Activated T-helper 1 cell treated with anti-CD3 and anti-CD28 coated beads, Interleukin-12 subunit alpha, Interleukin-12 subunit beta, Interleukin-2, Interleukin-4 antibody, amounts not matched to agents 30 ng/mL and 10 ng/mL and 1 ng/mL, durations not matched to agents 14 hours and 24 hours and 36 hours (primary cell): ENCODE measurements around the gene ANAPC13. TPM values are rescaled to one million over a fixed set of nuclear protein-coding genes. Genes with fewer than 3 reads are reported as not detected.

Experiments
- DNase-seq: peaks from one replicate; pipeline ENCODE4 v3.0.0; 2021; ENCODE audit warnings: low spot score
- H3K27ac Mint-ChIP-seq: one replicate; pipeline ENCODE4 v1.8.0; 2021; ENCODE audit warnings: mild to moderate bottlenecking, mixed read lengths
- H3K27me3 Mint-ChIP-seq: one replicate; pipeline ENCODE4 v1.8.0; 2022; ENCODE audit warnings: mild to moderate bottlenecking, moderate library complexity, mixed read lengths; ENCODE audit not compliant: insufficient read depth
- H3K36me3 Mint-ChIP-seq: one replicate; pipeline ENCODE4 v1.8.0; 2021; ENCODE audit warnings: low read depth, mixed read lengths
- H3K4me1 Mint-ChIP-seq: one replicate; pipeline ENCODE4 v1.8.0; 2021; ENCODE audit warnings: low read depth, mixed read lengths
- H3K4me3 Mint-ChIP-seq: one replicate; pipeline ENCODE4 v1.8.0; 2021; ENCODE audit warnings: mild to moderate bottlenecking, moderate library complexity, mixed read lengths
- H3K9me3 Mint-ChIP-seq: one replicate; pipeline ENCODE4 v1.8.0; 2021; ENCODE audit warnings: mixed read lengths
- intact Hi-C: fragments of 100-400 bp; cut with micrococcal nuclease; formaldehyde crosslinking; loops from one replicate; pipeline ENCODE4 v1.15.1; 2024
- total RNA-seq: library from RNA; stranded (reverse); gene quantifications from 2 replicates; pipeline ENCODE4 v1.2.3, GENCODE V29; 2022

ANAPC13 gene
- total RNA-seq, 1 donor from 2014 or later, result 26.8 TPM

- no peaks in the 10 kb centered on the region for H3K4me1 Mint-ChIP-seq
- no peaks in the 10 kb centered on the region for H3K36me3 Mint-ChIP-seq
- intact Hi-C loops, result no loop called here
- peaks cover 9% of the 10 kb centered on the region for H3K27me3 Mint-ChIP-seq
- H3K4me3 Mint-ChIP-seq, result no peak overlapping the region
- no peak overlapping the region for H3K27ac Mint-ChIP-seq
- H3K9me3 Mint-ChIP-seq, result no peaks in the 10 kb centered on the region
- DNase-seq, result no peak
Measured at GRCh38 chr3:134462331-134462941, 23.3 kb downstream of the ANAPC13 start.

- no peak overlapping the region for H3K4me3 Mint-ChIP-seq
- no peaks in the 10 kb centered on the region for H3K4me1 Mint-ChIP-seq
- no peak overlapping the region for H3K27ac Mint-ChIP-seq
- no peaks in the 10 kb centered on the region for H3K9me3 Mint-ChIP-seq
- intact Hi-C loops, result no loop called here
- peaks cover 14% of the 10 kb centered on the region for H3K27me3 Mint-ChIP-seq
- H3K36me3 Mint-ChIP-seq, result no peaks in the 10 kb centered on the region
- no peak for DNase-seq
Measured at GRCh38 chr3:134460965-134461364, 24.8 kb downstream of the ANAPC13 start.

GRCh38 chr3:134459562-134459961 is 26.2 kb downstream of the ANAPC13 start:
- Mint-ChIP-seq H3K9me3 (no peaks in the 10 kb centered on the region), H3K4me3 (no peak overlapping the region), H3K4me1 (no peaks in the 10 kb centered on the region), H3K27me3 (peaks cover 14% of the 10 kb centered on the region), H3K27ac (no peak overlapping the region), H3K36me3 (no peaks in the 10 kb centered on the region)
- intact Hi-C loops, result no loop called here
- DNase-seq, result no peak

GRCh38 chr3:134458406-134458945 is 27.3 kb downstream of the ANAPC13 start:
- Mint-ChIP-seq H3K27ac (no peak overlapping the region), H3K36me3 (no peaks in the 10 kb centered on the region), H3K4me3 (no peak overlapping the region), H3K9me3 (no peaks in the 10 kb centered on the region), H3K4me1 (no peaks in the 10 kb centered on the region), H3K27me3 (peaks cover 17% of the 10 kb centered on the region)
- no peak for DNase-seq
- intact Hi-C loops, result no loop called here

GRCh38 chr3:134457376-134458074 is 28.3 kb downstream of the ANAPC13 start:
- DNase-seq, result no peak
- Mint-ChIP-seq H3K36me3 (no peaks in the 10 kb centered on the region), H3K27ac (no peak overlapping the region), H3K4me3 (no peak overlapping the region), H3K9me3 (no peaks in the 10 kb centered on the region), H3K27me3 (peaks cover 22% of the 10 kb centered on the region), H3K4me1 (no peaks in the 10 kb centered on the region)
- intact Hi-C loops, result no loop called here

DNA sequence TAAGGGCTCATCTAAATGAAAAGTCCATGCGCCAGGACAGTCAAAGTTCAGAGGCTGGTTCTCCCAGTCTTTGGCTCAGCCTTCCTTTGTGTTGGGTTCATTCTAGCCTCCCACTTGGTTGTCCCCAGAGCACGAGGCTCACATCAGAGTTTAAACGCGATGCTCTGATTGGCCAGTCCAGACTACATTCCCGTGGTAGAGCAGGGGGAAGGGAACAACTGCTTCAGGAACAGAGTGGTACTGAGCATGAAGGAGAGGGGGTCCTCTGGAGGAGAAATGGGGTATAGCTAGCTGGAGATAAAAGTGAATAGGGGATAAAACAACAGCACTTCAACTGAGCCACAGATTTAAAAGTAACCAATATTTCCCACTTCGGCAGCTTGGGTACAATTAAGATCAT is 32.2 kb downstream of the ANAPC13 start:
- no peak overlapping the region for H3K27ac Mint-ChIP-seq
- no peak for DNase-seq
- H3K36me3 Mint-ChIP-seq, result no peaks in the 10 kb centered on the region
- intact Hi-C loops, result no loop called here
- peaks cover 27% of the 10 kb centered on the region for H3K27me3 Mint-ChIP-seq
- no peak overlapping the region for H3K4me3 Mint-ChIP-seq
- no peaks in the 10 kb centered on the region for H3K9me3 Mint-ChIP-seq
- H3K4me1 Mint-ChIP-seq, result no peaks in the 10 kb centered on the region

- Mint-ChIP-seq H3K27ac (no peak overlapping the region), H3K36me3 (no peaks in the 10 kb centered on the region), H3K4me3 (no peak overlapping the region), H3K9me3 (peaks cover 10% of the 10 kb centered on the region), H3K4me1 (no peaks in the 10 kb centered on the region), H3K27me3 (peaks cover 28% of the 10 kb centered on the region)
- intact Hi-C loops, result no loop called here
- no peak for DNase-seq
Measured at GRCh38 chr3:134449951-134450350, 35.8 kb downstream of the ANAPC13 start.

DNA sequence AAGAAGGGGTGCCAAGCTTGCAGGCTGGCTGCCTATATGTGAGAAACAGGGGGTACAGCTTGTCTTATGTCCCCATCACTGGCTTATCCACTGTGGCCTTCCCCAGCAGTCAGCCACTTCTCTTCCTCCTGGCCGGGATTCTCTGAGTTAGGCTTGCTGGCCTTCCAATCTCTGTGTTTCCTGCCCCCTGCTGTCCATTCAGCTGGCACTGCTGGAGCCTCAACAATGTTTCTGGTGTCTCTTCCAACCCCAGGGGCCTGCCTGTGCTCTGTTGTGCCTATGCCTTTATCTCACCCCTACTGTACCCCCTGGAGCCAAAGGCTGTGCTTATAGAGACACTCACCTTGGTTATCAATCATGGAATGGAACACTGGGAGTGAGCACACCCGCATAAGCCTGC is 36.5 kb downstream of the ANAPC13 start:
- peaks cover 29% of the 10 kb centered on the region for H3K27me3 Mint-ChIP-seq
- DNase-seq, result no peak
- H3K36me3 Mint-ChIP-seq, result no peaks in the 10 kb centered on the region
- H3K4me3 Mint-ChIP-seq, result no peak overlapping the region
- intact Hi-C loops, result no loop called here
- H3K4me1 Mint-ChIP-seq, result no peaks in the 10 kb centered on the region
- H3K27ac Mint-ChIP-seq, result no peak overlapping the region
- peaks cover 11% of the 10 kb centered on the region for H3K9me3 Mint-ChIP-seq

GRCh38 chr3:134448664-134449063 is 37.1 kb downstream of the ANAPC13 start:
- Mint-ChIP-seq H3K4me1 (no peaks in the 10 kb centered on the region), H3K9me3 (peaks cover 11% of the 10 kb centered on the region), H3K27me3 (peaks cover 28% of the 10 kb centered on the region), H3K27ac (no peak overlapping the region), H3K4me3 (no peak overlapping the region), H3K36me3 (no peaks in the 10 kb centered on the region)
- intact Hi-C loops, result no loop called here
- DNase-seq, result no peak

DNA sequence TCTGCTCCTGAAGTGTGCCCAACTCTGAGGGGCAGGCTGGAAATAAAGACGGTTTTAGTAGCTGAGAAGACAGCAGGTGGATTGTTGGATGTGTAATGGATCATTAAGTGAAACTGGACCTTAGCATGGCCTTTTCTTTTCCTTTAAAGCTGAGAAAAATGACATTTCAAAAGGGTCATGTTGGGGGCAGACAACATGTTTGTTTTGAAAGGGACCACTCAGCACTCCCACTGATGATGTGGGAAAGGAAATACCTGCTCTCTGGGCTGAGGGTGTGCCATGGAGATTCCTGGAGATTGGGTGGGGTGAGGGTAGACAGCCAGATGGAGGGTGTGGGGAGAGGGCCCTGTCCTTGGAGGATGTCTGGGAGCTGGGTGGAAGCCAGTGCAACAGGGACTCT is 38.4 kb downstream of the ANAPC13 start:
- Mint-ChIP-seq H3K27me3 (peaks cover 17% of the 10 kb centered on the region), H3K4me1 (no peaks in the 10 kb centered on the region), H3K4me3 (no peak overlapping the region), H3K27ac (no peak overlapping the region), H3K9me3 (peaks cover 11% of the 10 kb centered on the region), H3K36me3 (no peaks in the 10 kb centered on the region)
- DNase-seq, result no peak
- intact Hi-C loops, result no loop called here

GRCh38 chr3:134446800-134447199 is 39.0 kb downstream of the ANAPC13 start:
- no peaks in the 10 kb centered on the region for H3K4me1 Mint-ChIP-seq
- intact Hi-C loops, result no loop called here
- H3K36me3 Mint-ChIP-seq, result no peaks in the 10 kb centered on the region
- no peak overlapping the region for H3K27ac Mint-ChIP-seq
- no peak for DNase-seq
- H3K4me3 Mint-ChIP-seq, result no peak overlapping the region
- peaks cover 11% of the 10 kb centered on the region for H3K9me3 Mint-ChIP-seq
- peaks cover 16% of the 10 kb centered on the region for H3K27me3 Mint-ChIP-seq

- Mint-ChIP-seq H3K27me3 (peaks cover 17% of the 10 kb centered on the region), H3K36me3 (no peaks in the 10 kb centered on the region), H3K4me3 (no peak overlapping the region), H3K9me3 (peaks cover 11% of the 10 kb centered on the region), H3K27ac (no peak overlapping the region), H3K4me1 (no peaks in the 10 kb centered on the region)
- intact Hi-C loops, result no loop called here
- DNase-seq, result no peak
Measured at GRCh38 chr3:134445636-134446035, 40.1 kb downstream of the ANAPC13 start.

DNA sequence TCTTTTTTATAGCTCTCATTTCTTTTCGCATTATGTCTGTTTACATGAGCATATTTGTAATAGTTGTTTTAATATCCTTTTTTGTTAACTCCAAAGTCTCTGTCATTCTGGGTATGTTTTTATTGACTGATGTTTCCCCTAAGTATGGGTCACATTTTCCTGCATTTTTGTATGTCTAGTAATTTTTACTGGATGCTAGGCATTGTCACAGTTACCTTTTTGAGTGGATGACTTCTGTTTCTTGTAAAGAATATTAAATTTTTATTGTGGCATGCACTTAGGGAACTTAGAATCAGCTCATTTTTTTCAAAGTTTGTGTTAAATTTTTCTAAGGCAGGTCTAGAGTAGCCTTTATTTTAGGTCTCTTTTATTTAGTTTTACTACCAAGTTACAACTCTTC is 40.7 kb downstream of the ANAPC13 start:
- H3K36me3 Mint-ChIP-seq, result no peaks in the 10 kb centered on the region
- H3K9me3 Mint-ChIP-seq, result peaks cover 11% of the 10 kb centered on the region
- H3K4me3 Mint-ChIP-seq, result no peak overlapping the region
- H3K27me3 Mint-ChIP-seq, result peaks cover 17% of the 10 kb centered on the region
- H3K27ac Mint-ChIP-seq, result no peak overlapping the region
- DNase-seq, result no peak
- H3K4me1 Mint-ChIP-seq, result no peaks in the 10 kb centered on the region
- intact Hi-C loops, result no loop called here
